K562 (cell line): ENCODE measurements around the gene LAPTM5. TPM values are rescaled to one million over a fixed set of nuclear protein-coding genes. Genes with fewer than 3 reads are reported as not detected.

Source experiments
- ATAC-seq: fragments of 200-7000 bp; cut with Tn5 transposase; 3 replicates; pipeline ENCODE4 v1.9.1; 2020; ENCODE audit warnings: moderate library complexity
- BruUV-seq: library from RNA; stranded (reverse); fragments of 400-500 nt; replicated peaks from 2 replicates; lab custom pipeline; 2021; lab: Mats Ljungman, UMichigan
- CTCF ChIA-PET: fragments of 300-600 bp; formaldehyde crosslinking; extraction: SDS; loops from one replicate; lab custom pipeline; 2021; ENCODE audit warnings: low intra/inter-chr PET ratio; lab: Yijun Ruan, JAX
- POLR2A ChIA-PET: fragments of 300-600, 350-650 bp; sonication (Branson Sonifier 250); formaldehyde crosslinking; extraction: SDS; loops from one replicate; lab custom pipeline; 2021; ENCODE audit warnings: antibody characterized with exemption, inconsistent platforms; lab: Yijun Ruan, JAX
- DNase-seq, 4 experiments: peaks; one replicate each; pipeline versions ENCODE4 v3.0.0 to v3.0.0-alpha.2; 2011 to 2018; ENCODE audit warnings: low spot score in 3 of 4, mixed read lengths in 3 of 4; ENCODE audit errors: extremely low read depth in 1 of 4
- FAIRE-seq: peaks from 2 replicates; lab custom pipeline; 2011; peaks lifted over from hg19 to GRCh38; lab: Jason Lieb, UNC
- H2AFZ ChIP-seq: 2 replicates; pipeline ENCODE4 v1.6.0; 2011; ENCODE audit warnings: low read depth, low read length, control low read depth, inconsistent platforms
- H3K27ac ChIP-seq: fragments of 200-600 bp; 3 replicates; pipeline ENCODE4 v1.8.0; 2011; ENCODE audit warnings: low read depth, mild to moderate bottlenecking, control low read depth, inconsistent platforms, low read length, moderate library complexity, mixed read lengths; ENCODE audit errors: extremely low read depth
- H3K27me3 ChIP-seq, 2 experiments: fragments of 300-600 bp in 1 of 2; 2 replicates in 1 of 2; 3 replicates in 1 of 2; pipeline versions ENCODE4 v1.6.0 to v1.8.0; 2011; ENCODE audit warnings: inconsistent platforms in 2 of 2, low read length in 2 of 2, mild to moderate bottlenecking in 1 of 2, mixed read lengths in 1 of 2, moderate library complexity in 1 of 2; ENCODE audit not compliant: control insufficient read depth in 2 of 2, insufficient read depth in 2 of 2
- H3K36me3 ChIP-seq: fragments of 300-600 bp; 3 replicates; pipeline ENCODE4 v1.8.0; 2011; ENCODE audit warnings: mild to moderate bottlenecking, low read length, inconsistent platforms; ENCODE audit not compliant: control insufficient read depth, insufficient read depth
- H3K4me1 ChIP-seq, 2 experiments: fragments of 200-600 bp in 1 of 2; replicated peaks in 1 of 2; 2 replicates in 1 of 2; 3 replicates in 1 of 2; pipeline versions ENCODE4 v1.5.1 to v1.8.0; 2011; ENCODE audit warnings: inconsistent platforms in 2 of 2, low read length in 2 of 2, mild to moderate bottlenecking in 1 of 2, mixed read lengths in 1 of 2, moderate library complexity in 1 of 2; ENCODE audit not compliant: control insufficient read depth in 2 of 2, insufficient read depth in 2 of 2
- H3K4me2 ChIP-seq: 2 replicates; pipeline ENCODE4 v1.6.1; 2011; ENCODE audit warnings: low read length, control low read depth, inconsistent platforms, mixed read lengths; ENCODE audit not compliant: insufficient read depth
- H3K4me3 ChIP-seq: fragments of 200-600 bp; sonication (generic), shearing (Covaris generic); 2 replicates; pipeline ENCODE4 v1.5.1; 2016; ENCODE audit warnings: control low read depth, inconsistent platforms
- H3K79me2 ChIP-seq: fragments of 200-600 bp; 3 replicates; pipeline ENCODE4 v1.8.0; 2011; ENCODE audit warnings: low read length, inconsistent platforms; ENCODE audit not compliant: control insufficient read depth, insufficient read depth
- H3K9ac ChIP-seq, 2 experiments: 2 replicates each; pipeline versions ENCODE4 v1.6.0 to v1.6.1; 2011; ENCODE audit warnings: low read depth in 2 of 2, low read length in 2 of 2, control low read depth in 1 of 2, inconsistent platforms in 1 of 2, mild to moderate bottlenecking in 1 of 2, mixed read lengths in 1 of 2; ENCODE audit not compliant: insufficient read depth in 1 of 2
- H3K9me1 ChIP-seq: one replicate; pipeline ENCODE4 v1.6.0; 2011; ENCODE audit warnings: inconsistent platforms, mild to moderate bottlenecking, low read length, moderate library complexity; ENCODE audit not compliant: control insufficient read depth, insufficient read depth
- H3K9me3 ChIP-seq: replicated peaks from 2 replicates; pipeline ENCODE4 v1.5.1; 2011; ENCODE audit warnings: low read depth, low read length, inconsistent platforms; ENCODE audit not compliant: control insufficient read depth, insufficient read depth
- H4K20me1 ChIP-seq: replicated peaks from 2 replicates; pipeline ENCODE4 v1.6.1; 2011; ENCODE audit warnings: low read length, inconsistent platforms, mixed read lengths; ENCODE audit not compliant: control insufficient read depth, insufficient read depth
- ADNP ChIP-seq: fragments of 200-800 bp; sonication (Bioruptor generic); IDR thresholded peaks from 2 replicates; pipeline ENCODE4 v1.6.1; 2016; ENCODE audit warnings: missing genetic modification characterization, missing compliant biosample characterization
- AFF4 ChIP-seq: sonication (generic); formaldehyde crosslinking; IDR thresholded peaks from 2 replicates; pipeline ENCODE4 v1.8.0; 2023; ENCODE audit warnings: mild to moderate bottlenecking, missing genetic modification reagents
- ETV1 ChIP-seq: fragments of 450-650 bp; conservative IDR thresholded peaks from 2 replicates; pipeline ENCODE4 v1.6.1; 2016; ENCODE audit warnings: missing genetic modification characterization, control low read depth, low read depth, missing compliant biosample characterization
- HDGF ChIP-seq: fragments of 450-650 bp; IDR thresholded peaks from 2 replicates; pipeline ENCODE4 v1.6.1; 2016
- KDM1A ChIP-seq, 2 experiments: fragments of 450-650 bp; IDR thresholded peaks; 2 replicates each; pipeline ENCODE4 v1.6.1; 2016; ENCODE audit warnings: mild to moderate bottlenecking in 2 of 2
- NR1H2 ChIP-seq: sonication (generic); formaldehyde crosslinking; IDR thresholded peaks from 2 replicates; pipeline ENCODE4 v1.4.0; 2020; ENCODE audit warnings: mild to moderate bottlenecking, missing genetic modification reagents
- PCBP2 ChIP-seq: fragments of 200-400 bp; formaldehyde crosslinking; IDR thresholded peaks from 2 replicates; pipeline ENCODE4 v1.6.1; 2018; ENCODE audit warnings: low read length, low read depth, mild to moderate bottlenecking, moderate library complexity; ENCODE audit not compliant: poor library complexity, severe bottlenecking
- PHB2 ChIP-seq: fragments of 450-650 bp; IDR thresholded peaks from 2 replicates; pipeline ENCODE4 v1.6.1; 2017; ENCODE audit warnings: low read depth
- PTBP1 ChIP-seq: fragments of 200-400 bp; formaldehyde crosslinking; IDR thresholded peaks from 2 replicates; pipeline ENCODE4 v1.6.1; 2017; ENCODE audit warnings: low read depth, low read length
- RCOR1 ChIP-seq, 2 experiments: IDR thresholded peaks; 2 replicates each; pipeline ENCODE4 v1.6.1; 2012; ENCODE audit warnings: low read depth in 2 of 2, low read length in 2 of 2, borderline replicate concordance in 1 of 2, improper control_type of control experiment in 1 of 2
- ZBED1 ChIP-seq: IDR thresholded peaks from 2 replicates; pipeline ENCODE4 v1.6.1; 2014
- ZFP36 ChIP-seq: fragments of 150-350 bp; IDR thresholded peaks from 2 replicates; pipeline ENCODE4 v1.6.1; 2018; ENCODE audit warnings: low read length, low read depth; ENCODE audit not compliant: partially characterized antibody
- ZNF23 ChIP-seq: fragments of 250-450 bp; sonication (Bioruptor Pico); IDR thresholded peaks from 2 replicates; pipeline ENCODE4 v1.4.0; 2020; ENCODE audit warnings: mild to moderate bottlenecking
- ZNF24 ChIP-seq: fragments of 450-650 bp; IDR thresholded peaks from 2 replicates; pipeline ENCODE4 v1.6.1; 2016
- ZNF282 ChIP-seq: sonication (generic); formaldehyde crosslinking; IDR thresholded peaks from 2 replicates; pipeline ENCODE4 v1.8.1; 2023; ENCODE audit warnings: missing genetic modification reagents
- ZNF316 ChIP-seq: fragments of 450-650 bp; IDR thresholded peaks from 2 replicates; pipeline ENCODE4 v1.6.1; 2016
- ZNF644 ChIP-seq: fragments of 200-800 bp; sonication (Bioruptor generic); IDR thresholded peaks from 2 replicates; pipeline ENCODE4 v1.6.1; 2016; ENCODE audit warnings: low read depth, missing genetic modification characterization, missing compliant biosample characterization
- WGBS: fragments of 100-300 bp; shearing (Covaris generic); methylation state at CpG from one replicate; pipeline ENCODE4 v1.1.6; 2016; ENCODE audit warnings: low coverage, mixed read lengths; ENCODE audit not compliant: insufficient coverage; ENCODE audit errors: missing lambda C conversion rate; 5-methylcytosine and 5-hydroxymethylcytosine counted together
- in situ Hi-C: fragments of 300-500 bp; cut with MboI; formaldehyde crosslinking; loops from 4 replicates; pipeline ENCODE4 v1.15.0; 2018; ENCODE audit warnings: inconsistent platforms, mixed read lengths
- intact Hi-C: fragments of 100-400 bp; cut with micrococcal nuclease; formaldehyde crosslinking; loops from 2 replicates; pipeline ENCODE4 v1.14.2; 2022
- polyA plus RNA-seq, 8 experiments: library from polyadenylated mRNA; depleted of rRNA in 4 of 8; stranded (reverse) in 5 of 8; unstranded in 3 of 8; fragments of >200 nt; fragmentation: Nextera tagmentation in 2 of 8; fragmentation: Illumina TruSeq in 1 of 8; extraction: Ambion mirVana in 2 of 8; extraction: Trizol in 1 of 8; gene quantifications; 2 replicates each; pipeline versions ENCODE4 v1.2.1 to v1.2.3, GENCODE V29; 2011 to 2014; ENCODE audit warnings: inconsistent platforms in 1 of 8, missing spikeins in 1 of 8
- total RNA-seq, 7 experiments: library from RNA; depleted of rRNA in 6 of 7; stranded (reverse); fragments of >200 nt in 6 of 7; fragmentation: Illumina TruSeq in 2 of 7; extraction: Trizol in 2 of 7; gene quantifications; 2 replicates each; pipeline versions ENCODE4 v1.2.1 to v1.2.3, GENCODE V29; 2011 to 2021; ENCODE audit warnings: low replicate concordance in 1 of 7

The LAPTM5 gene
- total and polyA plus RNA-seq, 9 of the 15 experiments (the other 6 are each of a cell fraction or from before 2014, with no cell fraction given) = 2.4 to 47.3 (median 20.3) TPM

- TF ChIP-seq AFF4 (CRISPR knock-in tag) = peak; percentile 3; the same call in 1 of the 2 replicates
- no peak for TF ChIP-seq ZNF24
These were observed 26.3 kb downstream of the LAPTM5 start (continued) for GRCh38 chr1:30731109-30731805.

GRCh38 chr1:30730346-30731108, 27.0 kb downstream of the LAPTM5 start:
- no peak for FAIRE-seq
- Histone ChIP-seq H4K20me1 (no peaks in the 10 kb centered on the region), H3K27me3 (no peaks in the 10 kb centered on the region), H3K4me2 (peak overlapping the region; percentile 28; the same call in 1 of the 2 replicates), H3K4me3 (no peak overlapping the region), H3K4me1 (peaks cover 67 to 69% of the 10 kb centered on the region in 2 experiments), H3K9me1 (no peaks in the 10 kb centered on the region), H3K27ac (peak overlapping the region; percentile 7; the same call in 2 of the 3 replicates), H3K36me3 (peaks cover 29% of the 10 kb centered on the region), H3K79me2 (no peaks in the 10 kb centered on the region), H3K9me3 (no peaks in the 10 kb centered on the region), H2AFZ (0 out of 2 replicates have a peak overlapping the region, but pooled peaks have one; percentile 75), H3K9ac (peak overlapping the region; percentile 64 to 85)
- ChIA-PET POLR2A (interaction anchor here (0.6 to 8.0 kb wide), 14 partner anchors 8 to 272 kb away, joined by 3 to 74 read pairs (median 4); partner anchors contain the start of gene LAPTM5), CTCF (no interaction called here)
- intact Hi-C loops (loop anchor here (2.0 kb wide), 2 partner anchors 38 to 48 kb away; no protein-coding TSS in a partner anchor), in situ Hi-C loops (no loop called here)
- no peak for ATAC-seq
- DNase-seq = no peak
- WGBS = 77% methylated on average over 23 of the region's 23 CpGs
- BruUV-seq = no TSS peak
- TF ChIP-seq ZNF23 (CRISPR knock-in tag) (no peak), HDGF (0 out of 2 replicates have a peak, but pooled peaks have one; percentile 41), KDM1A (IDR thresholded peaks at IDR 0.05) (peak; percentile 79 to 89), ZNF282 (CRISPR knock-in tag) (no peak), NR1H2 (CRISPR knock-in tag) (0 out of 2 replicates have a peak, but pooled peaks have one; percentile 22), ZBED1 (no peak), RCOR1 (IDR thresholded peaks at IDR 0.05; ENCODE audit: borderline replicate concordance in 1 of 2, low read depth in 2 of 2, low read length in 2 of 2) (peak; percentile 14 to 77; a peak in 2 of 4 replicates), PCBP2 (no peak), ZFP36 (peak; percentile 87), ZNF316 (no peak), ZNF644 (no peak), ETV1 (tag) (0 out of 2 replicates have a peak, but pooled peaks have one; percentile 9), ADNP (tag) (peak; percentile 64; the same call in 1 of the 2 replicates), PHB2 (no peak), PTBP1 (0 out of 2 replicates have a peak, but pooled peaks have one; percentile 64)
